ENCODE data around the gene FOXK2.

FOXK2 gene

DNA sequence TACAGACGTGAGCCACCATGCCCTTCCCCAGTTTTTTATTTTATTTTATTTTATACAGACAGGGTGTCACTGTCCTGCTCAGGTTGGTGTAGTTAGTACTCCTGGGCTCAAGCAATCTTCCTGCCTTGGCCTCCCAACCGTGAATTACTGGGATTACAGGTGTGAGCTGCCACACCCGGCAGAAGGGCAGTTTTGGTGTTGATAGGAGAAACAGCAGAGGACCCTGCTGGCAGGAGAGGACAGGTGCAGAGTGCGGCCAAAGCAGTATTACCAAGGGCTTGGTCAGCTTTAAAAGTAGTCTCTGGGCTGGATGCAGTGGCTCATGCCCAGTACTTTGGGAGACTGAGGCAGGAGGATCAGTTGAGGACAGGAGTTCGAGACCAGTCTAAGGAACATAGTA is 22.9 kb downstream of the FOXK2 start:
- no peak for DNase-seq (ENCODE audit: low spot score)
- Histone ChIP-seq H3K4me2 (ENCODE audit: insufficient read depth, low read length, poor library complexity, severe bottlenecking) (no peak overlapping the region), H3K4ac (ENCODE audit: low read length) (no peak overlapping the region), H2BK120ac (ENCODE audit: low read depth, low read length) (no peak overlapping the region), H3K4me3 (ENCODE audit: low read length in 2 of 2) (no peak overlapping the region), H4K8ac (ENCODE audit: low read depth, low read length) (no peak overlapping the region), H3K27ac (replicated peaks; ENCODE audit: low read length) (no peak overlapping the region), H2BK12ac (ENCODE audit: low read length) (no peak overlapping the region), H3K79me1 (ENCODE audit: low read depth, low read length) (peaks cover 21% of the 10 kb centered on the region), H4K91ac (ENCODE audit: low read depth, low read length, poor library complexity) (no peak overlapping the region), H3K18ac (ENCODE audit: low read length) (no peak overlapping the region), H3K27me3 (ENCODE audit: control insufficient read depth in 3 of 3, insufficient read depth in 3 of 3, low read depth in 1 of 3, low read length in 3 of 3) (no peaks in the 10 kb centered on the region), H3K23ac (ENCODE audit: low read depth, low read length, poor library complexity) (no peak overlapping the region), H3K36me3 (replicated peaks in 1 of 2; ENCODE audit: control insufficient read depth in 2 of 2, insufficient read depth in 2 of 2, low read length in 2 of 2) (peaks cover 0 to 15% of the 10 kb centered on the region in 2 donors), H3K9ac (ENCODE audit: low read depth, low read length, poor library complexity) (no peak overlapping the region), H2AFZ (ENCODE audit: low read length) (no peak overlapping the region), H3K9me3 (replicated peaks in 1 of 2; ENCODE audit: control insufficient read depth in 2 of 2, insufficient read depth in 1 of 2, low read depth in 1 of 2, low read length in 2 of 2) (peaks cover 0 to 6% of the 10 kb centered on the region in 2 donors), H2BK15ac (ENCODE audit: low read length) (no peak overlapping the region), H2AK5ac (ENCODE audit: low read depth, low read length) (no peak overlapping the region), H3K4me1 (ENCODE audit: control insufficient read depth in 2 of 2, insufficient read depth in 1 of 2, low read depth in 1 of 2, low read length in 2 of 2) (no peaks in the 10 kb centered on the region), H2BK5ac (ENCODE audit: low read length) (no peak overlapping the region), H3K14ac (ENCODE audit: low read length) (peak overlapping the region; percentile 47)
- no CpG with 5 or more reads among the region's 5 CpGs for WGBS, 2 donors (ENCODE audit: extremely low coverage in 2 of 2, insufficient read length in 2 of 2, insufficient replicate concordance in 1 of 2)

- DNase-seq (ENCODE audit: low spot score) = no peak
- Histone ChIP-seq H3K14ac (ENCODE audit: low read length) (no peak overlapping the region), H2BK15ac (ENCODE audit: low read length) (no peak overlapping the region), H3K9ac (ENCODE audit: low read depth, low read length, poor library complexity) (no peak overlapping the region), H3K4me3 (ENCODE audit: low read length in 2 of 2) (no peak overlapping the region), H3K18ac (ENCODE audit: low read length) (no peak overlapping the region), H3K9me3 (replicated peaks in 1 of 2; ENCODE audit: control insufficient read depth in 2 of 2, insufficient read depth in 1 of 2, low read depth in 1 of 2, low read length in 2 of 2) (peaks cover 3 to 12% of the 10 kb centered on the region in 2 donors), H3K27ac (replicated peaks; ENCODE audit: low read length) (no peak overlapping the region), H3K23ac (ENCODE audit: low read depth, low read length, poor library complexity) (no peak overlapping the region), H2BK5ac (ENCODE audit: low read length) (no peak overlapping the region), H2AFZ (ENCODE audit: low read length) (no peak overlapping the region), H2BK120ac (ENCODE audit: low read depth, low read length) (no peak overlapping the region), H3K4me2 (ENCODE audit: insufficient read depth, low read length, poor library complexity, severe bottlenecking) (no peak overlapping the region), H3K4ac (ENCODE audit: low read length) (no peak overlapping the region), H4K8ac (ENCODE audit: low read depth, low read length) (no peak overlapping the region), H3K36me3 (replicated peaks in 1 of 2; ENCODE audit: control insufficient read depth in 2 of 2, insufficient read depth in 2 of 2, low read length in 2 of 2) (peaks cover 0 to 31% of the 10 kb centered on the region in 2 donors), H4K91ac (ENCODE audit: low read depth, low read length, poor library complexity) (no peak overlapping the region), H2BK12ac (ENCODE audit: low read length) (no peak overlapping the region), H2AK5ac (ENCODE audit: low read depth, low read length) (no peak overlapping the region), H3K27me3 (ENCODE audit: control insufficient read depth in 3 of 3, insufficient read depth in 3 of 3, low read depth in 1 of 3, low read length in 3 of 3) (no peaks in the 10 kb centered on the region), H3K79me1 (ENCODE audit: low read depth, low read length) (peaks cover 23% of the 10 kb centered on the region), H3K4me1 (ENCODE audit: control insufficient read depth in 2 of 2, insufficient read depth in 1 of 2, low read depth in 1 of 2, low read length in 2 of 2) (no peaks in the 10 kb centered on the region)
- WGBS, 2 donors (ENCODE audit: extremely low coverage in 2 of 2, insufficient read length in 2 of 2, insufficient replicate concordance in 1 of 2) = no CpG with 5 or more reads among the region's 16 CpGs
Observed at GRCh38 chr17:82544431-82545070, 25.0 kb downstream of the FOXK2 start.

GRCh38 chr17:82545071-82545462 is 25.5 kb downstream of the FOXK2 start:
- no peak for DNase-seq (ENCODE audit: low spot score)
- Histone ChIP-seq H3K4me3 (ENCODE audit: low read length in 2 of 2) (no peak overlapping the region), H2BK120ac (ENCODE audit: low read depth, low read length) (no peak overlapping the region), H3K4me1 (ENCODE audit: control insufficient read depth in 2 of 2, insufficient read depth in 1 of 2, low read depth in 1 of 2, low read length in 2 of 2) (no peaks in the 10 kb centered on the region), H3K36me3 (replicated peaks in 1 of 2; ENCODE audit: control insufficient read depth in 2 of 2, insufficient read depth in 2 of 2, low read length in 2 of 2) (peaks cover 0 to 31% of the 10 kb centered on the region in 2 donors), H3K4ac (ENCODE audit: low read length) (no peak overlapping the region), H4K8ac (ENCODE audit: low read depth, low read length) (no peak overlapping the region), H3K23ac (ENCODE audit: low read depth, low read length, poor library complexity) (no peak overlapping the region), H2AFZ (ENCODE audit: low read length) (no peak overlapping the region), H3K79me1 (ENCODE audit: low read depth, low read length) (peaks cover 25% of the 10 kb centered on the region), H4K91ac (ENCODE audit: low read depth, low read length, poor library complexity) (no peak overlapping the region), H3K4me2 (ENCODE audit: insufficient read depth, low read length, poor library complexity, severe bottlenecking) (no peak overlapping the region), H3K14ac (ENCODE audit: low read length) (no peak overlapping the region), H3K18ac (ENCODE audit: low read length) (no peak overlapping the region), H2BK12ac (ENCODE audit: low read length) (no peak overlapping the region), H2BK15ac (ENCODE audit: low read length) (no peak overlapping the region), H3K27me3 (ENCODE audit: control insufficient read depth in 3 of 3, insufficient read depth in 3 of 3, low read depth in 1 of 3, low read length in 3 of 3) (no peaks in the 10 kb centered on the region), H2AK5ac (ENCODE audit: low read depth, low read length) (no peak overlapping the region), H3K27ac (replicated peaks; ENCODE audit: low read length) (no peak overlapping the region), H2BK5ac (ENCODE audit: low read length) (no peak overlapping the region), H3K9me3 (replicated peaks in 1 of 2; ENCODE audit: control insufficient read depth in 2 of 2, insufficient read depth in 1 of 2, low read depth in 1 of 2, low read length in 2 of 2) (peaks cover 3 to 12% of the 10 kb centered on the region in 2 donors), H3K9ac (ENCODE audit: low read depth, low read length, poor library complexity) (no peak overlapping the region)
- WGBS, 2 donors (ENCODE audit: extremely low coverage in 2 of 2, insufficient read length in 2 of 2, insufficient replicate concordance in 1 of 2) = no CpG with 5 or more reads among the region's 8 CpGs

GRCh38 chr17:82547981-82548380 is 28.4 kb downstream of the FOXK2 start:
- Histone ChIP-seq H3K79me1 (ENCODE audit: low read depth, low read length) (peaks cover 18% of the 10 kb centered on the region), H3K4me3 (ENCODE audit: low read length in 2 of 2) (no peak overlapping the region), H3K27me3 (ENCODE audit: control insufficient read depth in 3 of 3, insufficient read depth in 3 of 3, low read depth in 1 of 3, low read length in 3 of 3) (no peaks in the 10 kb centered on the region), H3K4ac (ENCODE audit: low read length) (no peak overlapping the region), H3K18ac (ENCODE audit: low read length) (no peak overlapping the region), H2BK120ac (ENCODE audit: low read depth, low read length) (no peak overlapping the region), H2BK12ac (ENCODE audit: low read length) (no peak overlapping the region), H3K4me1 (ENCODE audit: control insufficient read depth in 2 of 2, insufficient read depth in 1 of 2, low read depth in 1 of 2, low read length in 2 of 2) (no peaks in the 10 kb centered on the region), H2BK15ac (ENCODE audit: low read length) (no peak overlapping the region), H2BK5ac (ENCODE audit: low read length) (no peak overlapping the region), H3K27ac (replicated peaks; ENCODE audit: low read length) (no peak overlapping the region), H3K9ac (ENCODE audit: low read depth, low read length, poor library complexity) (no peak overlapping the region), H2AK5ac (ENCODE audit: low read depth, low read length) (no peak overlapping the region), H4K91ac (ENCODE audit: low read depth, low read length, poor library complexity) (no peak overlapping the region), H3K4me2 (ENCODE audit: insufficient read depth, low read length, poor library complexity, severe bottlenecking) (no peak overlapping the region), H3K9me3 (replicated peaks in 1 of 2; ENCODE audit: control insufficient read depth in 2 of 2, insufficient read depth in 1 of 2, low read depth in 1 of 2, low read length in 2 of 2) (peaks cover 3 to 12% of the 10 kb centered on the region in 2 donors), H3K36me3 (replicated peaks in 1 of 2; ENCODE audit: control insufficient read depth in 2 of 2, insufficient read depth in 2 of 2, low read length in 2 of 2) (peaks cover 0 to 23% of the 10 kb centered on the region in 2 donors), H3K14ac (ENCODE audit: low read length) (no peak overlapping the region), H4K8ac (ENCODE audit: low read depth, low read length) (no peak overlapping the region), H2AFZ (ENCODE audit: low read length) (no peak overlapping the region), H3K23ac (ENCODE audit: low read depth, low read length, poor library complexity) (no peak overlapping the region)
- DNase-seq (ENCODE audit: low spot score) = no peak
- WGBS, 2 donors (ENCODE audit: extremely low coverage in 2 of 2, insufficient read length in 2 of 2, insufficient replicate concordance in 1 of 2) = no CpG with 5 or more reads among the region's 4 CpGs

Data from neuronal stem cell (in vitro differentiated cells).